K562 (cell line): ENCODE data around the gene ODAD3. TPM values are rescaled to one million over a fixed set of nuclear protein-coding genes. Genes with fewer than 3 reads are reported as not detected.

ENCODE experiments used
- CREM ChIP-seq: IDR thresholded peaks from 2 replicates; pipeline ENCODE4 v1.6.1; 2014; ENCODE audit warnings: antibody characterized with exemption, low read depth
- CSDE1 ChIP-seq, 2 experiments: fragments of 450-650 bp; IDR thresholded peaks; 2 replicates each; pipeline ENCODE4 v1.6.1; 2016; ENCODE audit warnings: mild to moderate bottlenecking in 1 of 2
- ELK3 ChIP-seq: fragments of 450-650 bp; formaldehyde crosslinking; IDR thresholded peaks from 2 replicates; pipeline ENCODE4 v1.4.0; 2020; ENCODE audit warnings: mild to moderate bottlenecking
- ETV6 ChIP-seq, 3 experiments: fragments of 150-350 bp in 1 of 3; sonication (generic) in 1 of 3; formaldehyde crosslinking in 1 of 3; IDR thresholded peaks; 2 replicates each; pipeline versions ENCODE4 v1.6.1 to v1.8.0; 2014 to 2022; ENCODE audit warnings: borderline replicate concordance in 2 of 3, low read depth in 2 of 3, antibody characterized with exemption in 1 of 3, low read length in 1 of 3, mild to moderate bottlenecking in 1 of 3, missing genetic modification reagents in 1 of 3
- GATA2 ChIP-seq: sonication (generic); formaldehyde crosslinking; IDR thresholded peaks from 2 replicates; pipeline ENCODE4 v1.4.0; 2020; ENCODE audit warnings: mild to moderate bottlenecking, missing genetic modification reagents
- HDAC1 ChIP-seq, 2 experiments: fragments of 450-650 bp; IDR thresholded peaks; 2 replicates each; pipeline ENCODE4 v1.6.1; 2016 to 2017; ENCODE audit warnings: inconsistent platforms in 1 of 2, mild to moderate bottlenecking in 1 of 2, moderate library complexity in 1 of 2
- HMG20B ChIP-seq: fragments of 250-450 bp; sonication (Bioruptor Pico); IDR thresholded peaks from 2 replicates; pipeline ENCODE4 v1.5.0; 2021; ENCODE audit warnings: mild to moderate bottlenecking
- PHF20 ChIP-seq: fragments of 450-650 bp; IDR thresholded peaks from 2 replicates; pipeline ENCODE4 v1.6.1; 2018; ENCODE audit not compliant: partially characterized antibody
- SMAD3 ChIP-seq: fragments of 450-650 bp; formaldehyde crosslinking; conservative IDR thresholded peaks from 2 replicates; pipeline ENCODE4 v1.4.0; 2020; ENCODE audit warnings: mild to moderate bottlenecking
- SRF ChIP-seq, 2 experiments: fragments of 250-450, 450-650 bp in 1 of 2; sonication (Bioruptor Pico) in 1 of 2; sonication (generic) in 1 of 2; formaldehyde crosslinking; IDR thresholded peaks; 2 replicates each; pipeline versions ENCODE4 v1.5.0 to v1.5.1; 2020 to 2022; ENCODE audit warnings: mild to moderate bottlenecking in 1 of 2, missing genetic modification reagents in 1 of 2
- STAT6 ChIP-seq: sonication (generic); formaldehyde crosslinking; IDR thresholded peaks from 2 replicates; pipeline ENCODE4 v1.8.1; 2023; ENCODE audit warnings: mild to moderate bottlenecking, missing genetic modification reagents
- YY1 ChIP-seq, 3 experiments: IDR thresholded peaks; 2 replicates each; pipeline ENCODE4 v1.6.1; 2011; ENCODE audit warnings: low read length in 2 of 3, mild to moderate bottlenecking in 2 of 3, moderate library complexity in 2 of 3, borderline replicate concordance in 1 of 3, control low read depth in 1 of 3, low read depth in 1 of 3; ENCODE audit not compliant: insufficient read depth in 3 of 3, insufficient replicate concordance in 2 of 3, control insufficient read depth in 1 of 3, insufficient read length in 1 of 3; ENCODE audit errors: extremely low read depth in 1 of 3
- ZBTB17 ChIP-seq: fragments of 450-650 bp; formaldehyde crosslinking; IDR thresholded peaks from 2 replicates; pipeline ENCODE4 v1.4.0; 2020; ENCODE audit warnings: mild to moderate bottlenecking
- ZHX1 ChIP-seq: fragments of 150-350 bp; conservative IDR thresholded peaks from 2 replicates; pipeline ENCODE4 v1.6.1; 2014; ENCODE audit warnings: low read length
- ZNF232 ChIP-seq: sonication (generic); formaldehyde crosslinking; IDR thresholded peaks from 2 replicates; pipeline ENCODE4 v1.8.0; 2022; ENCODE audit warnings: mild to moderate bottlenecking, missing genetic modification reagents
- ZNF354B ChIP-seq: fragments of 250-450 bp; sonication (Bioruptor Pico); IDR thresholded peaks from 2 replicates; pipeline ENCODE4 v1.4.0; 2020
- ZNF696 ChIP-seq: fragments of 250-450 bp; sonication (Bioruptor Pico); conservative IDR thresholded peaks from 2 replicates; pipeline ENCODE4 v1.4.0; 2020; ENCODE audit warnings: mild to moderate bottlenecking, moderate library complexity
- ZNF740 ChIP-seq, 3 experiments: fragments of 200-800 bp in 1 of 3; sonication (Bioruptor generic) in 1 of 3; sonication (generic) in 1 of 3; formaldehyde crosslinking in 1 of 3; IDR thresholded peaks; 2 replicates each; pipeline versions ENCODE4 v1.6.1 to v1.8.0; 2016 to 2022; ENCODE audit warnings: mild to moderate bottlenecking in 2 of 3, missing compliant biosample characterization in 2 of 3, missing genetic modification characterization in 2 of 3, missing genetic modification reagents in 1 of 3
- polyA plus RNA-seq, 8 experiments: library from polyadenylated mRNA; depleted of rRNA in 4 of 8; stranded (reverse) in 5 of 8; unstranded in 3 of 8; fragments of >200 nt; fragmentation: Nextera tagmentation in 2 of 8; fragmentation: Illumina TruSeq in 1 of 8; extraction: Ambion mirVana in 2 of 8; extraction: Trizol in 1 of 8; gene quantifications; 2 replicates each; pipeline versions ENCODE4 v1.2.1 to v1.2.3, GENCODE V29; 2011 to 2014; ENCODE audit warnings: inconsistent platforms in 1 of 8, missing spikeins in 1 of 8
- total RNA-seq, 7 experiments: library from RNA; depleted of rRNA in 6 of 7; stranded (reverse); fragments of >200 nt in 6 of 7; fragmentation: Illumina TruSeq in 2 of 7; extraction: Trizol in 2 of 7; gene quantifications; 2 replicates each; pipeline versions ENCODE4 v1.2.1 to v1.2.3, GENCODE V29; 2011 to 2021; ENCODE audit warnings: low replicate concordance in 1 of 7

The ODAD3 gene
- total and polyA plus RNA-seq, 9 of the 15 experiments (the other 6 are each of a cell fraction or from before 2014, with no cell fraction given), result 0.07 to 0.72 (median 0.14) TPM; not detected in 2

GRCh38 chr19:11382898-11383705, 51.8 kb downstream of the ODAD3 start (continued):
- 0 out of 2 replicates have a peak, but pooled peaks have one; percentile 53 for TF ChIP-seq ZNF740 (CRISPR knock-in tag; IDR thresholded peaks at IDR 0.05)
- TF ChIP-seq ZNF740 (tag; IDR thresholded peaks at IDR 0.05), result peak in 1 of 2 experiments; percentile 54; a peak in 1 of 4 replicates
- TF ChIP-seq HMG20B (CRISPR knock-in tag), result no peak
- no peak for TF ChIP-seq SMAD3 (CRISPR knock-in tag)
- no peak for TF ChIP-seq ZNF696 (CRISPR knock-in tag)
- peak in 1 of 2 experiments; percentile 30; a peak in 3 of 4 replicates for TF ChIP-seq HDAC1 (IDR thresholded peaks at IDR 0.05)
- no peak for TF ChIP-seq ZNF232 (CRISPR knock-in tag)
- peak in 2 of 3 experiments; percentile 8 to 59 for TF ChIP-seq YY1 (IDR thresholded peaks at IDR 0.05; ENCODE audit: borderline replicate concordance in 1 of 3, control insufficient read depth in 1 of 3, extremely low read depth in 1 of 3, insufficient read depth in 3 of 3, insufficient read length in 1 of 3, insufficient replicate concordance in 2 of 3, low read depth in 1 of 3, low read length in 2 of 3)
- TF ChIP-seq SRF (CRISPR knock-in tag; IDR thresholded peaks at IDR 0.05), result no peak
- TF ChIP-seq ZNF354B (CRISPR knock-in tag), result no peak
- TF ChIP-seq ZBTB17 (CRISPR knock-in tag), result no peak
- TF ChIP-seq CREM, result peak; percentile 80
- TF ChIP-seq STAT6 (CRISPR knock-in tag), result no peak
- TF ChIP-seq CSDE1 (IDR thresholded peaks at IDR 0.05), result no peak
- no peak for TF ChIP-seq PHF20
- 0 out of 2 replicates have a peak, but pooled peaks have one; percentile 59 for TF ChIP-seq ELK3
- peak; percentile 16; the same call in 1 of the 2 replicates for TF ChIP-seq GATA2 (CRISPR knock-in tag)
- no peak for TF ChIP-seq ZHX1
- no peak for TF ChIP-seq ETV6 (IDR thresholded peaks at IDR 0.05; ENCODE audit: borderline replicate concordance in 1 of 2, low read depth in 2 of 2, low read length in 1 of 2)
- 0 out of 2 replicates have a peak, but pooled peaks have one; percentile 33 for TF ChIP-seq ETV6 (CRISPR knock-in tag; IDR thresholded peaks at IDR 0.05; ENCODE audit: borderline replicate concordance)
